NCI-H510A treated with DMSO at 0.1 percent for 48 hours (cell line): Measurements from ENCODE around the gene CPPED1.
A peak's percentile ranks its signal among the peaks of the same experiment; 100 is the strongest.

Experiments
- DNase-seq: peaks from one replicate; lab custom pipeline; 2025; lab: John Stamatoyannopoulos, UW

Gene CPPED1

DNA sequence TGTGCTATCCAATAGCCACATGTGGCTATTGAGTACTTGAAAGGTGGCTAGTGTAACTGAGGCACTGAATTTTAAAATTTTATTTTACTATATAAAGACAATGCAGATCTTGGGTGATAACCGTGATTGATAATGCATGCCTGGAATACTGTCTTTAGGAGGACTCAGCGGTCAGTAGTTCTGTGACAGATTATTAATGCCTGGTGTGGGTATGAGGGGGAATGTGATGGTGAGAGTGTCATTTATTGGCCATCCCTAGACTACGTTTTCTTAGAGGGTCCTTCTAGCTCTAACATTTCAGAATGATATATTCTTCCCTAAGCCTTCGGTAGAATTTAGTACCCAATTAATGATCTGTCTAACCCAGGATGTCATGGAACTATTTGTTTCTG is 157.6 kb downstream of the CPPED1 start:
- no peak for DNase-seq

DNA sequence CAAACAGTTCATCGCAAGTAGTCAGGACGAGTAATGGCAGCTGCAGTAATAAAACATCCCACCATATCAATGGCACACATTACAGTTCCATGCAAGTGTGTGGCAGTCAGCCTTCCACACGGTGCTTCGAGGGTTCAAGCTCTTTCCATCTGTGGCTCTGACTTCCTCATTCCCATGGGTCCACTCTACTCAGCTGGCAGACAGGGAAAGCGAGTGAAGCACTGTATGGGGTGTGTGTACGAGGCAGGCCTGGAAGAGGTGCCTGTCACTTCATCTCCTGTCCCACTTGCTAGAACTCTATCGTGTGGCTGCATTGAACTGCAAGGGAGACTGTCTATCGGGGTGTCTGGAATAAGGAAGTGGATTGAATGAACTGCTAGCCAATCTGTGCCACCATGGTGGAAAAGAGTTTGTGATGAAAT is 160.6 kb downstream of the CPPED1 start:
- DNase-seq = no peak

DNA sequence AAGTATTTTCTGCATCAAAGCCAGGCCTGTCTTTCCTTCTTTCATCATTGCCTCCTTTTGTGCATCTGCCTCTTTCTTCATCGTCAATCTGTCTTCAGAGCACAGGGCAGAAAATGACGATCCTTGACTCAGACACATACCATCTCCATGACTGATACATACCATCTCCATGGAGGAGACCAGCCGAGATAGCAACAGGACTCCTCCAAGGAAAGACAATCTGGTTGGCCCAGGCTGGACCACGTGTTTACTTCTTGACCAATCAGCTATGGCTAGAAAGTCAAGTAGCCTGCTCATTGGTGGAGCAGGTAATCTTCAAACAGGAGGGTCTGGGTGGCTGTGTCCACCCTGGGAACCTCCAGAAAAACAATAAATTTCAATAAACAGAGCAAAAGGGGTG is 164.6 kb downstream of the CPPED1 start:
- DNase-seq = no peak

- no peak for DNase-seq
Observed at GRCh38 chr16:12637002-12637401, 166.7 kb downstream of the CPPED1 start.

- no peak for DNase-seq
Observed at GRCh38 chr16:12629271-12629670, 174.4 kb downstream of the CPPED1 start.

- no peak for DNase-seq
Observed at GRCh38 chr16:12628536-12628935, 175.2 kb downstream of the CPPED1 start.

DNA sequence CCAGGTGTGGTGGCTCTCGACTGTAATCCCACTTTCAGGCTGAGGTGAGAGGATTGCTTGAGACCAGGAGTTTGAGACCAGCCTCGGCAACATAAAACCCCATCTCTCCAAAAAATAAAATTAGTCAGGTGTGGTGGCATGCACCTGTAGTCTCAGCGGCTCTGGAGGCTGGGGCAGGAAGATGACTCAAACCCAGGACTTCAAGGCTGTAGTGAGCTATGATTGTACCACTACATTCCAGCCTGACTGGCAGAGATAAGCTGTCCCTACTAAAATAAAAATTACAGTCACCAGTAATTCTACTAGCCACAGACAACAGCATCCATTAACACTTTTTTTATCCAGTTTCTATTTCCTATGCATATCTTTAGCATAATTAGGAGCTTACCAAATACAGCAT is 176.3 kb downstream of the CPPED1 start:
- DNase-seq = no peak

- no peak for DNase-seq
Observed at GRCh38 chr16:12626411-12626810, 177.3 kb downstream of the CPPED1 start.

- no peak for DNase-seq
Observed at GRCh38 chr16:12625716-12626115, 178.0 kb downstream of the CPPED1 start.

DNA sequence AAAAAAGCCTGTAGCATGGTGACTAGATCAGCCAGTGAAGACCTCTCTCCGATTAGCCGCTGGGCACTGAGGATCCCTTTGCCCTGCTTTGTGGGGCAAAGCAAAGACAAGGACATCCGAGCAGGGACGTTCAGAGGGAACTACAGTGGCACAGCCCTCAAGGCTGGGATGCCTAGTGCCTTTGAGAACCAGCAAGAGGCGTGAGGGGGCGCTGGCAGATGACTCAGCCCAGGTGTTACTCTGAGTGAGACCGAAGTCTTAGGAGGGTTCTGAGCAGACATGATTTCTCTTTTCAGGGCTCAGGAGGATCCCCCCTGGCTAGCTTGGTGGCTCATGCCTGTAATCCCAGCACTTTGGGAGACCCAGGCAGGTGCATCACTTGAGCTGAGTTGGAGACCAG is 178.6 kb downstream of the CPPED1 start:
- DNase-seq = no peak

GRCh38 chr16:12620150-12620549 is 183.5 kb downstream of the CPPED1 start:
- DNase-seq = no peak

DNA sequence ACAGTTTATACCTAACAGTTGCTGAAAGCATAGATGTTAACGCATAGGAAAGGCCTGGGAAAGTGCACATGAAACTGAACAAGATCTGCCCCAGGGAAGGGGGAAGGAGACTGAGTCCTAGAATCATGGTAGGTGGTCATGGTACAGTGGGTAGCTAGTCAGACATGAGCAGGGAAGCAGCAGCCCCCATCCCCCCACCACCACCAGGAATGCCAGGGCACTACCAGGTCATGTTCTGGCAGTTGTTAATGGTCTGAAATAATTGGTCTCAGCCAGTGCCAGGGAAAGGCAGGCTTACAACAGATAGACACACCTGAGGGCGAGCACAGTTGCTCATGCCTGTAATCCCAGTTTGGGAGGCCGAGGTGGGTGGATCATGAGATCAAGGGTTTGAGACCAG is 185.2 kb downstream of the CPPED1 start:
- DNase-seq = no peak

DNA sequence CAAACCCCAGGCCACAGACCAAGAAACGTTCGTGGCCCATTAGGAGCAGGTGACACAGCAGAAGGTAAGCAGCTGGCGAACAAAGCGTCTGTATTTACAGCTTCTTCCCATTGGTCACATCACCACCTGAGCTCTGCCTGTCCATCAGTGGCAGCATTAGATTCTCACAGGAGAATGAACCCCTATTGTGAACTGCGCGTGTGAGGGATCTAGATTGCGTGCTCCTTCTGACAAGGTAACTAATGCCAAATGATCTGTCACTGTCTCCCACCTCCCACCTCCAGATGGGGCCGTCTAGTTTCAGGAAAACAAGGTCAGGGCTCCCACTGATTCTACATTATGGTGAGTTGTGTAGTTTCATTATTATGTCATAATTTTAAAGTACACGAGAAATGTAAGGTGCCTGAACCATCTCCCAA is 186.3 kb downstream of the CPPED1 start:
- peak; percentile 7 for DNase-seq

DNA sequence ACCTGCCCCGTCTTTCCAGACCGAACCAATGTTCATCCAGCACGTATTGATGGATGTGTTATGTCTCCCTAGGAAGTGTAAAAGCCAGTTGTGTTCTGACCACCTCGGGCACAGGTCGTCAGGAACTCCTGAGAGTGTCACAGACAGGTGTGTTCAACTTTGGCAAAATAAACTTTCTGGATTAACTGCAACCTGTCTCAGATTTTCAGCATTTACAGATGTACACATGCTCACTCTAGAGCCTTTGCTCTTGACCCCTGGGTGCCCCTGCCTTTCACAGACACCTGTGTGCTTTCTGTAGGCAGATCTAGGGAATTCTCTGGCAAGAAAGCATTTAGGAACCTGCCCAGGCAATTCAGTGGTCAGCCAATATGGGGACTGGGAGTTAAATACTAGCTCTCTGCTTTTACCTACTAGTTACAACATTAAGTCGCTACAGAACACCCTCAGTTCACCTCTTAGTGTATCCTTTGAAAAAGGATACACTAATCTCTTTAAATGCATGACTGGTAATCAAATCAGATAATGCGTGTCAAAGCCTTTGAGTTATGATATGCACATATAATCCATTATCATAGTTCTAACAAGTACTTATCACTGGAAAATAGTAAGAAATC is 188.9 kb downstream of the CPPED1 start:
- no peak for DNase-seq

GRCh38 chr16:12613992-12614661 is 189.6 kb downstream of the CPPED1 start:
- DNase-seq = no peak

- no peak for DNase-seq
Observed at GRCh38 chr16:12613131-12613991, 190.3 kb downstream of the CPPED1 start.

DNA sequence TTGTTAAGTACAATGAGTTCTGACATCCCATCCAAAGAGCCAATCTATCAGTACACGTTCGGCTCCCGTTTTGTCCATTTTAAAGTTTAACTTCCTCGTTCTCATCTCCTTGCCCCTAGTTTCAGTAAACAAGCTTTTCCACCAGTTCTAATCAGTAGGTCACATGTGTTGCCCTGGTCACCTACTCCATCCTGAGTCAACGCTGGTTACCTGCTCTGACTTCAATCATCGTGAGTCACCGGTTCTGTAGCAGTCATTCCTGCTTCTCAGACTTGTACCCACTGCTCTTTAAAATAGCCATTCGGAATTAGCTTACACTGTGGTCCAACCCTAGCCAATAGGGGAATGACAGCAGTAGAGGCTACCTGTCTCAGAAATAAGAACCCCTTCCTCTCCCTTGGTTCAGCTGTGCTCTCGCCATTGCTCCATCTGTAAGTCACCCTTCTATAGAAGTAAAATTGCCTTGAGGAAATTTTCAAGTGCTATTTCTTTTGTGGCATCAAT is 191.0 kb downstream of the CPPED1 start:
- no peak for DNase-seq

GRCh38 chr16:12611916-12612597 is 191.6 kb downstream of the CPPED1 start:
- DNase-seq = no peak

DNA sequence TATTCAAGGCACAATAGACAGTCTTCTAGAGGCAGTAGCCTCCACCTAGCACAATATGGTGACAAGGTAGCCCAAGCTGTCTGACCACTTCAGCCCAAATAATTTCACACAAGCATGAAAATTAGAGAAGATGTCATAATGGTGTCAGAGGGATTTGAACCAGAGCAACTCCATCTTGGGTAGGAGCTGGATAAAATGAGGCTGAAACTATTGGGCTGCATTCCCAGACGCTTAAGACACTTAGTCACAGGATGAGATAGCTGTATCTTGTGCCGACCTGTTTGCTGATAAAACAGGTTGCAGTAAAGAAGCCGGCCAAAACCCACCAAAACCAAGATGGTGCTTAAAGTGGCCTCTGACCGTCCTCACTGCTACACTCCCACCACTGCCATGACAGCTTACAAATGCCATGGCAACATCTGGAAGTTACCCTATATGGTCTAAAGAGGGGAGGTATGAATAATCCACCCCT is 192.6 kb downstream of the CPPED1 start:
- DNase-seq = no peak

GRCh38 chr16:12609937-12610699 is 193.6 kb downstream of the CPPED1 start:
- DNase-seq = no peak
